Hepatocyte (in vitro differentiated cells): ENCODE data around the gene OR2L13. TPM values are rescaled to one million over a fixed set of nuclear protein-coding genes. Genes with fewer than 3 reads are reported as not detected.

Experiments used
- DNase-seq: peaks from one replicate; pipeline ENCODE4 v3.0.0-alpha.2; 2016; ENCODE audit warnings: low spot score
- H2AFZ ChIP-seq: fragments of 200-600 bp; sonication (generic); 2 replicates; pipeline ENCODE4 v1.6.0; 2016; ENCODE audit warnings: antibody characterized with exemption, mild to moderate bottlenecking
- H3K27ac ChIP-seq: fragments of 200-600 bp; sonication (generic); 2 replicates; pipeline ENCODE4 v1.5.1; 2016; ENCODE audit warnings: mild to moderate bottlenecking
- H3K27me3 ChIP-seq: fragments of 200-600 bp; sonication (generic); 2 replicates; pipeline ENCODE4 v1.6.1; 2016
- H3K36me3 ChIP-seq: fragments of 200-600 bp; sonication (generic); replicated peaks from 2 replicates; pipeline ENCODE4 v1.5.1; 2016; ENCODE audit warnings: low read depth; ENCODE audit not compliant: insufficient read depth
- H3K4me1 ChIP-seq: fragments of 200-600 bp; sonication (generic); 2 replicates; pipeline ENCODE4 v1.5.1; 2016; ENCODE audit warnings: mild to moderate bottlenecking, moderate library complexity; ENCODE audit not compliant: insufficient read depth
- H3K4me2 ChIP-seq: fragments of 200-600 bp; sonication (generic); 2 replicates; pipeline ENCODE4 v1.6.0; 2016
- H3K4me3 ChIP-seq: fragments of 200-600 bp; sonication (generic); 2 replicates; pipeline ENCODE4 v1.5.1; 2016; ENCODE audit warnings: mild to moderate bottlenecking
- H3K79me2 ChIP-seq: fragments of 200-600 bp; sonication (generic); 2 replicates; pipeline ENCODE4 v1.6.0; 2017; ENCODE audit warnings: mild to moderate bottlenecking
- H3K9me2 ChIP-seq: fragments of 200-600 bp; sonication (generic); replicated peaks from 2 replicates; pipeline ENCODE4 v1.6.0; 2017; ENCODE audit warnings: mild to moderate bottlenecking; ENCODE audit not compliant: insufficient read depth
- H3K9me3 ChIP-seq: fragments of 200-600 bp; sonication (generic); 2 replicates; pipeline ENCODE4 v1.5.1; 2016; ENCODE audit warnings: low read depth, mild to moderate bottlenecking
- H4K20me1 ChIP-seq: fragments of 200-600 bp; sonication (generic); 2 replicates; pipeline ENCODE4 v1.6.0; 2016; ENCODE audit warnings: mild to moderate bottlenecking; ENCODE audit not compliant: insufficient read depth, poor library complexity, severe bottlenecking
- EZH2 ChIP-seq: fragments of 200-600 bp; sonication (generic); IDR thresholded peaks from 2 replicates; pipeline ENCODE4 v1.6.1; 2016; ENCODE audit warnings: antibody characterized with exemption, mild to moderate bottlenecking, borderline replicate concordance
- EZH2phosphoT487 ChIP-seq: fragments of 200-600 bp; sonication (generic); IDR thresholded peaks from one replicate; pipeline ENCODE4 v1.6.1; 2018; ENCODE audit warnings: antibody characterized with exemption, mild to moderate bottlenecking, low read depth, moderate library complexity; ENCODE audit not compliant: unreplicated experiment, severe bottlenecking
- WGBS: methylation state at CpG from one replicate; pipeline ENCODE4 v1.1.6; 2016; ENCODE audit warnings: low lambda C conversion rate; ENCODE audit errors: missing lambda C conversion rate; 5-methylcytosine and 5-hydroxymethylcytosine counted together
- polyA plus RNA-seq: library from polyadenylated mRNA; unstranded; fragments of >200 nt; fragmentation: Nextera tagmentation; extraction: Ambion mirVana; gene quantifications from 2 replicates; pipeline ENCODE4 v1.2.1, GENCODE V29; 2016
- total RNA-seq: library from RNA; depleted of rRNA; stranded (reverse); fragments of >200 nt; gene quantifications from 2 replicates; pipeline ENCODE4 v1.2.3, GENCODE V29; 2014
- TF ChIP-seq, protein P1 (sequence below): fragments of 200-600 bp; sonication (generic); IDR thresholded peaks from 2 replicates; pipeline ENCODE4 v1.5.1; 2016; ENCODE audit warnings: antibody characterized with exemption, mild to moderate bottlenecking; ENCODE audit not compliant: poor library complexity

OR2L13 gene
- total and polyA plus RNA-seq, 2 experiments from 2014 or later = not detected

DNA sequence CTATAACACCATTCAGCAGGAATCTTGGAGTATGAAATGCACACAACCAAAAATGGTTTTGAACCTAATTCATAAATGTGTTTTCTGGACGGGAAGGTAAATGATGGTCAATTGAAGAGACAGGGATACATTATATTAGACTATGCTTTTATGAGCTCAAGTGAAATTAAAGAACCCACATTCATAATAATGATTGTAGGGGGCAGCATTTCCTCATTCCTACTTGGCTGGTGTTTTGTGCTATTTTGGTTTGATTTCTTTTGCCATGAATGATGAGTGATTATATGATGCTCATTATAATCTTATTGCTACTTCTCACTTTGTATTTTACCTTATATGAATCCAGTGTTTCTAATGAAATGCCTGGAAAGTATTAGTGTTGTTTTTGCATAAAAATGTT, 48.0 kb upstream of the OR2L13 start:
- H3K9me2 ChIP-seq = no peaks in the 10 kb centered on the region
- H3K27ac ChIP-seq = no peak overlapping the region
- peaks cover 5% of the 10 kb centered on the region for H3K9me3 ChIP-seq
- no peaks in the 10 kb centered on the region for H3K27me3 ChIP-seq
- WGBS = 47% methylated on average over 1 of the region's 1 CpG
- H3K4me2 ChIP-seq = no peak overlapping the region
- H2AFZ ChIP-seq = no peak overlapping the region
- no peak for DNase-seq
- no peaks in the 10 kb centered on the region for H3K36me3 ChIP-seq
- H4K20me1 ChIP-seq = no peaks in the 10 kb centered on the region
- no peaks in the 10 kb centered on the region for H3K79me2 ChIP-seq
- H3K4me1 ChIP-seq = no peaks in the 10 kb centered on the region
- no peak for TF ChIP-seq EZH2phosphoT487
- TF ChIP-seq, protein P1, sequence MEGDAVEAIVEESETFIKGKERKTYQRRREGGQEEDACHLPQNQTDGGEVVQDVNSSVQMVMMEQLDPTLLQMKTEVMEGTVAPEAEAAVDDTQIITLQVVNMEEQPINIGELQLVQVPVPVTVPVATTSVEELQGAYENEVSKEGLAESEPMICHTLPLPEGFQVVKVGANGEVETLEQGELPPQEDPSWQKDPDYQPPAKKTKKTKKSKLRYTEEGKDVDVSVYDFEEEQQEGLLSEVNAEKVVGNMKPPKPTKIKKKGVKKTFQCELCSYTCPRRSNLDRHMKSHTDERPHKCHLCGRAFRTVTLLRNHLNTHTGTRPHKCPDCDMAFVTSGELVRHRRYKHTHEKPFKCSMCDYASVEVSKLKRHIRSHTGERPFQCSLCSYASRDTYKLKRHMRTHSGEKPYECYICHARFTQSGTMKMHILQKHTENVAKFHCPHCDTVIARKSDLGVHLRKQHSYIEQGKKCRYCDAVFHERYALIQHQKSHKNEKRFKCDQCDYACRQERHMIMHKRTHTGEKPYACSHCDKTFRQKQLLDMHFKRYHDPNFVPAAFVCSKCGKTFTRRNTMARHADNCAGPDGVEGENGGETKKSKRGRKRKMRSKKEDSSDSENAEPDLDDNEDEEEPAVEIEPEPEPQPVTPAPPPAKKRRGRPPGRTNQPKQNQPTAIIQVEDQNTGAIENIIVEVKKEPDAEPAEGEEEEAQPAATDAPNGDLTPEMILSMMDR = no peak
- TF ChIP-seq EZH2 = no peak
- H3K4me3 ChIP-seq = no peak overlapping the region

DNA sequence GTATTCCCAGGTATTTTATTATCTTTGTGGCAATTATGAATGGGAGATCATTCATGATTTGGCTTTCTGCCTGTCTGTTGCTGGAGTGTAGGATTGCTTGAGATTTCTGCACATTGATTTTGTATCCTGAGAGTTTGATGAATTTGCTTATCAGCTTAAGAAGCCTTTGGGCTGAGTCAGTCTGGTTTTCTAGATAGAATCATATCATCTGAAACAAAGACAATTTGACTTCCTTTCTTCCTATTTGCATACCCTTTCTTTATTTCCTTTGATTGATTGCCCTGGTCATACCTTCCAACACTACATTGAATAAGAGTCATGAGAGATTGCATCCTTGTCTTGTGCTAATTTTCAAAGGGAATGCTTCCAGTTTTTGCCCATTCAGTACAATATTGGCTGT, 40.3 kb upstream of the OR2L13 start:
- Histone ChIP-seq H3K4me1 (no peaks in the 10 kb centered on the region), H3K27ac (no peak overlapping the region), H4K20me1 (no peaks in the 10 kb centered on the region), H3K9me3 (no peaks in the 10 kb centered on the region), H3K27me3 (no peaks in the 10 kb centered on the region), H3K4me3 (no peak overlapping the region), H3K4me2 (no peak overlapping the region), H2AFZ (no peak overlapping the region), H3K9me2 (no peaks in the 10 kb centered on the region), H3K36me3 (no peaks in the 10 kb centered on the region), H3K79me2 (no peaks in the 10 kb centered on the region)
- DNase-seq = no peak
- TF ChIP-seq, protein P1 = no peak
- TF ChIP-seq EZH2 (no peak), EZH2phosphoT487 (no peak)

DNA sequence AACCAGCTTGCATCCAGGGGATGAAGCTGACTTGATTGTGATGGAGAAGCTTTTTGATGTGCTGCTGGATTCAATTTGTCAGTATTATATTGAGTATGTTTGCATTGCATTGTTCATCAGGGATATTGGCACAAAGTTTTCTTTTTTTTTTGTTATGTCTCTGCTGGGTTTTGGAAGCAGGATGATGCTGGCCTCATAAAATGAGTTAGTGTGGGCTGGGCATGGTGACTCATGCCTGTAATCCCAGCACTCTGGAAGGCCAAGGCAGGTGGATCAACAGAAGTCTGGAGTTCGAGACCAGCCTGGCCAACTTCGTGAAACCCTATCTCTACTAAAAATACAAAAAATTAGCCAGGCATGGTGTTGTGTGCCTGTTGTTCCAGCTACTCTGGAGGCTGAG, 39.7 kb upstream of the OR2L13 start:
- Histone ChIP-seq H4K20me1 (no peaks in the 10 kb centered on the region), H3K27ac (no peak overlapping the region), H3K9me3 (no peaks in the 10 kb centered on the region), H3K79me2 (no peaks in the 10 kb centered on the region), H3K4me2 (no peak overlapping the region), H3K36me3 (no peaks in the 10 kb centered on the region), H3K4me1 (no peaks in the 10 kb centered on the region), H3K9me2 (no peaks in the 10 kb centered on the region), H2AFZ (no peak overlapping the region), H3K27me3 (no peaks in the 10 kb centered on the region), H3K4me3 (no peak overlapping the region)
- WGBS = 51% methylated on average over 2 of the region's 2 CpGs
- no peak for DNase-seq
- TF ChIP-seq, protein P1 = no peak
- TF ChIP-seq EZH2phosphoT487 = no peak

DNA sequence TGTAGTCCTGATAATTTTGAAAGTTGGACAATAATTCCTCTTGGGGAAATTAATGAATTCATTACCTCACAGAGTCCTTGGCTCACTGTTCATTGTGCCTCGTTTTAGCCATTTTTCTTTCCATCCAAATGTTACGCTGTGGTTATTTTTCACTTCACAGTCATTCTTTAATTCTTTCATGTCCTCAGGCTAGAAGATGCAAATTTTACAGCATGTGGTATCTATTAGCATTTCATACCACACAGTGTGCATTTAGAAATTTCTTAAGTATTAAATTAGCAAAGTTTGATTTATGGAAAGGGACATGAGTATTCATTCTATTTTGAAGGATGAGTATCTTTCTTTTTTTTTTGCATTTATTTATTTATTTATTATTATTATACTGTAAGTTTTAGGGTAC, 29.9 kb upstream of the OR2L13 start:
- no peaks in the 10 kb centered on the region for H3K27me3 ChIP-seq
- no peaks in the 10 kb centered on the region for H3K4me1 ChIP-seq
- no peaks in the 10 kb centered on the region for H3K9me3 ChIP-seq
- H4K20me1 ChIP-seq = no peaks in the 10 kb centered on the region
- H3K9me2 ChIP-seq = no peaks in the 10 kb centered on the region
- H3K79me2 ChIP-seq = no peaks in the 10 kb centered on the region
- H2AFZ ChIP-seq = no peak overlapping the region
- H3K4me2 ChIP-seq = no peak overlapping the region
- no peak overlapping the region for H3K27ac ChIP-seq
- no peak for DNase-seq
- no peaks in the 10 kb centered on the region for H3K36me3 ChIP-seq
- 70% methylated on average over 2 of the region's 2 CpGs for WGBS
- H3K4me3 ChIP-seq = no peak overlapping the region
- TF ChIP-seq, protein P1 = no peak
- no peak for TF ChIP-seq EZH2
- TF ChIP-seq EZH2phosphoT487 = no peak
